Fibroblast of lung (primary cell): ENCODE results near the gene DHRS11.

Experiments used
- CTCF ChIP-seq, 2 donors: IDR thresholded peaks in 1 of 2; conservative IDR thresholded peaks in 1 of 2; 1 replicate in 1 of 2; 2 replicates in 1 of 2; pipeline ENCODE4 v1.5.1; 2011 to 2012; ENCODE audit warnings: low read length in 2 of 2, control low read depth in 1 of 2, inconsistent platforms in 1 of 2, low read depth in 1 of 2, mild to moderate bottlenecking in 1 of 2
- EZH2 ChIP-seq: IDR thresholded peaks from 2 replicates; pipeline ENCODE4 v1.5.1; 2012; ENCODE audit warnings: low read length, control low read depth, mild to moderate bottlenecking; ENCODE audit errors: missing control alignments

- TF ChIP-seq EZH2 (no peak), CTCF (conservative IDR thresholded peaks at IDR 0.05 in 1 of 2, IDR thresholded peaks at IDR 0.05 in 1 of 2; ENCODE audit: low read depth in 1 of 2, low read length in 2 of 2) (no peak)
These were observed 25.6 kb upstream of the DHRS11 start for GRCh38 chr17:36566081-36566480.
